Kidney (tissue), 14 donors: ENCODE measurements around the gene UBE2J1. TPM values are rescaled to one million over a fixed set of nuclear protein-coding genes. Genes with fewer than 3 reads are reported as not detected.

ENCODE experiments used
- DNase-seq, 5 donors: peaks; one replicate each; pipeline ENCODE4 v3.0.0-alpha.2; 2013 to 2020
- FAIRE-seq: peaks from 2 replicates; lab custom pipeline; 2012; peaks lifted over from hg19 to GRCh38; lab: Jason Lieb, UNC
- H3K27ac ChIP-seq, 2 donors: one replicate each; pipeline ENCODE4 v1.7.0; 2013; ENCODE audit warnings: low read depth in 2 of 2, low read length in 2 of 2, inconsistent platforms in 1 of 2
- H3K27me3 ChIP-seq: one replicate; pipeline ENCODE4 v1.7.1; 2013; ENCODE audit warnings: low read length, inconsistent platforms; ENCODE audit not compliant: control insufficient read depth, insufficient read depth
- H3K36me3 ChIP-seq, 3 donors: one replicate each; pipeline versions ENCODE4 v1.7.0 to v1.7.1; 2013; ENCODE audit warnings: low read length in 3 of 3, control low read depth in 1 of 3, inconsistent platforms in 1 of 3; ENCODE audit not compliant: insufficient read depth in 3 of 3, control insufficient read depth in 2 of 3
- H3K4me1 ChIP-seq, 3 donors: one replicate each; pipeline versions ENCODE4 v1.7.0 to v1.7.1; 2013; ENCODE audit warnings: low read length in 3 of 3, inconsistent platforms in 1 of 3, low read depth in 1 of 3; ENCODE audit not compliant: control insufficient read depth in 2 of 3, insufficient read depth in 2 of 3
- H3K4me3 ChIP-seq, 3 donors: one replicate each; pipeline versions ENCODE4 v1.7.0 to v1.8.1; 2013; ENCODE audit warnings: low read length in 3 of 3, control low read depth in 1 of 3, inconsistent platforms in 1 of 3
- H3K9ac ChIP-seq, 3 donors: one replicate each; pipeline versions ENCODE4 v1.7.0 to v1.7.1; 2013; ENCODE audit warnings: low read length in 3 of 3, control low read depth in 1 of 3, inconsistent platforms in 1 of 3
- H3K9me3 ChIP-seq, 3 donors: one replicate each; pipeline versions ENCODE4 v1.7.0 to v1.7.1; 2013; ENCODE audit warnings: low read length in 3 of 3, control low read depth in 1 of 3, inconsistent platforms in 1 of 3; ENCODE audit not compliant: control insufficient read depth in 2 of 3, insufficient read depth in 1 of 3
- CTCF ChIP-seq: IDR thresholded peaks from 3 replicates; pipeline ENCODE4 v1.5.1; 2012; ENCODE audit warnings: mild to moderate bottlenecking, moderate library complexity, borderline replicate concordance; ENCODE audit not compliant: insufficient read depth; ENCODE audit errors: extremely low read depth
- intact Hi-C: fragments of 100-400 bp; cut with DNase I; formaldehyde crosslinking; loops from one replicate; pipeline ENCODE4 v1.11.1; 2022
- polyA plus RNA-seq: library from polyadenylated mRNA; stranded (reverse); fragments of 350-450 nt; fragmentation: Illumina TruSeq; extraction: RNeasy Lipid Tissue Mini Kit (QIAGEN cat#74804); gene quantifications from one replicate; pipeline ENCODE4 v1.2.3, GENCODE V29; 2014; ENCODE audit warnings: low read depth, low replicate concordance; ENCODE audit not compliant: insufficient read depth
- total RNA-seq: library from RNA; stranded (reverse); fragmentation: NEBNext Ultra II Directional; extraction: Animal tissue kit (Norgen Biotek cat#: 25700); gene quantifications from one replicate; pipeline ENCODE4 v1.2.1, GENCODE V29; 2021
- donor health status: control.
- donor health status: control.
- donor health status: control.
- donor health status: control.
- donor health status: control.
- donor health status: DM: yes; HTN: yes; CAD: no.
- donor health status: Normal renal cell carcinoma (clear cell type).

UBE2J1 gene
- total and polyA plus RNA-seq, 2 donors from 2014 or later, result 22.8 to 47.3 TPM

DNA sequence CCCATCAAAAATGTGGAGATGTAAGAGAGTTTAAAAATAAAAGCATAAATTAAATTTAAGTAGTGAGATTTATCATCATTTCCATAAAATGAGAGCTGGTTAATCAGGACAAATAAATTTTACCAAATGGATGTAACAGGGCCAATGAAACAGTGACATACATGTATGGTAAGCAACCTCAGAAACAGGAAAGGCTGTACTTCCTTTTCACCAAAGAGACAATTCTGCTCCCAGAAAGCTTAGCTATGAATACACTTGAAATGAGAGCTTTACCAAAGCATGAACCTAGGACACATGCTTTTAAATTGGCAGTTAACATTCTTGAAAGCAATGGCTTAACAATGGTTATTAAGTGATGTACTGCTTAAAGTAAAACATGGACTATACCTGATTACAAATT lies 12.1 kb upstream of the UBE2J1 start:
- no peak overlapping the region for H3K9ac ChIP-seq
- no peaks in the 10 kb centered on the region for H3K27me3 ChIP-seq
- FAIRE-seq (no peak), DNase-seq (no peak)
- intact Hi-C loops, result loop anchor here (10.0 kb wide), 1 partner anchor 230 kb away; no protein-coding TSS in a partner anchor
- H3K36me3 ChIP-seq, result no peaks in the 10 kb centered on the region
- H3K4me1 ChIP-seq, result peaks cover 0 to 5% (median 0%) of the 10 kb centered on the region in 3 donors
- no peak for TF ChIP-seq CTCF
- H3K27ac ChIP-seq, result no peak overlapping the region
- no peaks in the 10 kb centered on the region for H3K9me3 ChIP-seq
- H3K4me3 ChIP-seq, result no peak overlapping the region

GRCh38 chr6:89361171-89361570 lies 8.6 kb upstream of the UBE2J1 start:
- Histone ChIP-seq H3K27me3 (no peaks in the 10 kb centered on the region), H3K4me1 (no peaks in the 10 kb centered on the region), H3K9ac (no peak overlapping the region), H3K9me3 (no peaks in the 10 kb centered on the region), H3K36me3 (no peaks in the 10 kb centered on the region), H3K4me3 (no peak overlapping the region), H3K27ac (no peak overlapping the region)
- DNase-seq (no peak), FAIRE-seq (no peak)
- no peak for TF ChIP-seq CTCF
- intact Hi-C loops, result loop anchor here (10.0 kb wide), 1 partner anchor 226 kb away; no protein-coding TSS in a partner anchor

DNA sequence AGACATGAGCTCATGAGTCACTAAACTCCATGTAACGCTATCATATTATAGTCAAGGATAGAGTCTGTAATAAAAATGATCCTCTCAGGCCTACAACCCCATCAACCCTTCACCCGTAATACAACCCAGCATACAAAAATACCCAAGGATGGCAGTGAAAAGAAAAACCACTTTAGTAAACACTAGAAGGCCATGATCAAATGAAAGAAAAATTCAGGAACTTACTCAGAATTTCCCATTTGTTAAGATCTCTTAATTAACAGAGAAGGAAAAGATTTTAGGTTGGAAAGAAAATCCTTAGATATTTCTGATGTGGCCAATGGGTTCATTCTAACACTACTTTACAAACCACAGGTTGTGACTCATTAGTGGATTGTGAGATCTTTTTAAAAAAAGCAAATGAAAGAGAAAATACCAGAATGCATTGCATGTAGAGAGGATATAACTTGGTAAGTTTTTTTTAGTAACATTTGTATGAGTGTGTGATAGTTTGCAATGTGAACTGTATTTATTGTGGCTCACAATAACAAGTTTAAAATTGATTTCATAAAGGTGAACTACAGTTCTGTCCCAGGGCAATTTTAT lies 8.0 kb upstream of the UBE2J1 start:
- Histone ChIP-seq H3K9ac (no peak overlapping the region), H3K4me3 (no peak overlapping the region), H3K4me1 (no peaks in the 10 kb centered on the region), H3K27ac (no peak overlapping the region), H3K9me3 (no peaks in the 10 kb centered on the region), H3K27me3 (no peaks in the 10 kb centered on the region), H3K36me3 (no peaks in the 10 kb centered on the region)
- FAIRE-seq (no peak), DNase-seq (no peak)
- intact Hi-C loops, result loop anchor here (10.0 kb wide), 1 partner anchor 226 kb away; no protein-coding TSS in a partner anchor
- TF ChIP-seq CTCF, result no peak

DNA sequence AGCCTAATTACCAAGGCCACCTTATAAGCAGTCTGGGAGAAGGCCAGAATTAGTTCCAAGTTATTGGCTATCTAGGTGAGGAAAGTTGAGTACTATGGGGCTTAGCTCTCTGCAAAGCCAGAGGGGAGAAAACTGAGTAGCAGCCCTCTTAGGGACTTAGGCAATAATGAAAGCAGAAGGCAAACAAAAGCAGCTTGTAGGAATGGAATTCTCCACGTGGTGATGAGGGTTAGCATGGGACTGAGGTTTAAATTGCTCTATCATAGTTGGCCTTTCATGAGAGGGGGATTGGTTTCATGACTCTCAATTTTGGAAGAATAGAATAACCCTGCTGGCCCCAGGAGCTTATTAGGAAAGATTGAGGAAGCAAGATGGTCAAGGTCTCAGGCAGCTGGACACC lies 7.0 kb upstream of the UBE2J1 start:
- intact Hi-C loops, result no loop called here
- H3K27me3 ChIP-seq, result no peaks in the 10 kb centered on the region
- no peak for FAIRE-seq
- TF ChIP-seq CTCF, result no peak
- no peak overlapping the region for H3K9ac ChIP-seq
- H3K9me3 ChIP-seq, result no peaks in the 10 kb centered on the region
- DNase-seq, result no peak
- no peak overlapping the region for H3K4me3 ChIP-seq
- H3K4me1 ChIP-seq, result no peaks in the 10 kb centered on the region
- H3K36me3 ChIP-seq, result no peaks in the 10 kb centered on the region
- no peak overlapping the region for H3K27ac ChIP-seq
